AG09309 (cell line): Measurements from ENCODE around the gene CSHL1.
"Not testable (repeated sequence)": the region's sequence is repeated elsewhere in the genome, so short reads cannot be mapped to it uniquely, and the experiment has no call there.

Experiments
- DNase-seq: peaks from one replicate; pipeline ENCODE4 v3.0.0-alpha.2; 2010; ENCODE audit warnings: low read depth
- H3K4me3 ChIP-seq: 2 replicates; pipeline ENCODE4 v1.5.1; 2011; ENCODE audit warnings: mild to moderate bottlenecking, low read depth, low read length, moderate library complexity; ENCODE audit not compliant: control insufficient read depth
- CTCF ChIP-seq: IDR thresholded peaks from 2 replicates; pipeline ENCODE4 v1.5.1; 2011; ENCODE audit warnings: mild to moderate bottlenecking, low read depth, low read length, inconsistent platforms; ENCODE audit not compliant: insufficient read depth, control insufficient read depth; ENCODE audit errors: missing control alignments

Gene CSHL1

GRCh38 chr17:63907161-63907778, 3.8 kb downstream of the CSHL1 start:
- TF ChIP-seq CTCF, result peak; percentile 11
- DNase-seq, H3K4me3 ChIP-seq: not testable (repeated sequence)

GRCh38 chr17:63904796-63905195, 6.3 kb downstream of the CSHL1 start:
- H3K4me3 ChIP-seq, DNase-seq: not testable (repeated sequence)

DNA sequence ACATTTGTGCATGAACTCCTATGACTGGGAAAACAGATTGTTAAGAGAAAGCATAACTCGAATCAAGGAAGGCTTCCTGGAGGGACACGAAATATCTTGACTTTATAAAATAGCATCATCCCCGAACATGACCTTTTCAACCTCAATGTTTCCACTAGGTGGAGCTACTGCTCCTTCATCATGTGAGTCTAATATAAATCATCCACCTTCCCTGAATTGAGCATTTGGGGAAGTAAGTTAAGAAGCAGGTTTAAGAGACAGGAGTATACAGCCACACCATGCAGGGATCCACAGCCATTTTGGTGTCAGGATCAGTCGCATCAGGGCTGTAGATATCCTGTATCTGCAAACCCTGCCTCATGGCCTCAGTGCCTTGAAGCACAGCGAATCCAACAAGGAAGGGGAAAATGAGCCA, 7.3 kb downstream of the CSHL1 start:
- H3K4me3 ChIP-seq, DNase-seq: not testable (repeated sequence)
- peak; percentile 24 for TF ChIP-seq CTCF

DNA sequence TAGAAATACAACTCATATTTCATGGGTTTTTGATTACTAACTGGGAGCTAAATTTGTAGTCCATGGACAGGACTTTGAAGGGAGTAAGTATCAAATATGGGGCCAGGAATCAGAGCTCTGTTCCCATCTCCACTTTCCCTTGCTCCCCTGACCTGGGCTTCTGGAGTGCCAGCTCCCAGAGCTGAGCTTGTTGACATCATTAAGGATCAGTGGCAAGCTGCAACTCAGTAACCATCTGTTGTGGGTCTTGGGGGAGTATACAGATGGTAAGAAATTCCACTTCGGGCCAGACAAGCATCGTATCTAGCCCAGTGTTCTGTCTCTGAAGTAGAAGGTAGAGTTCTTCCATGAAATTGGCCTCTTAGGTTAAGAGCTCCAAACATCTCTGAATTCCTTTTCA, 9.1 kb downstream of the CSHL1 start:
- not testable (repeated sequence) for H3K4me3 ChIP-seq, DNase-seq

DNA sequence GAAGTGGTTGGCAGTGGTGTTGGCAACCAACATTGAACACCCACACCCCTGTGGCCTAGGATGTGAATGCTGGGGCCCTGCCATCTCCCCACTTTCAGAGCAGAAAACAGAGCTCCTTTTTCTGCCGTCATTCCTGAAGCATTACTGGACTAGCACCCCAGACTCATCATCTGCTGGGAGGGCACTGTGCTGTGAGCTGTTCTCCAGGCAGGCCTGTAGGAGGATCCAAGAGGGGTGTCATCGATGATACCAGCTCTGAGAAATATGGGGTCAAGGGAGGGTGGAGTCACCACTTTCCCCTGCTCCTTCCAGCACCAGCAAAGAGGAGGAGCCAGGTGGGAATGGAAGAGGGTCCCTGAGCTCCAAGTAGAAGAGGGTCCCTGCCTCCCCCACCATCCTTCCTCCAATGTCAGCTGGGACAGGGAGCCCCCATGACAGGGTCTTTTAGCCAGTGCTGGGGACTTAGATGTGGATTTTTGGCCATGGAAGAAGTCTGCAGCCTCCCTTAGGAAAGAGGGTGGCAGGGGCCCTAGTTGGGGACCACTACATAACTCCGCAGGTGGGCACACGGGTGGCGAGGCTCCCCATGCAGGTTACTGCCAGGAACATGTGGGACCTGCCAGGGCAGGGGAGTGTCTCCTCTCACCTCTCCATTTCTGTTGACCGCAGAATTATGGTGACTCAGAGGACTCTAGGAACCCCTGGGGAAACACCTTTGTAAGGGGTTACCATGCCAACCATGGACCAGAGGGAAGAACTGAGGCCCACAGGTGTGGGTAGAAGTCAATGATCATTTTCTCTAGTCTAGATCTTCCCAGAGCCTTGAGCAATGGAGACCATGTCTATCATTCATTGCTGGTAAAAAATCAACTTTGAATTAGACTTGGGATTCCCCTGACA, 11.9 kb downstream of the CSHL1 start:
- H3K4me3 ChIP-seq, DNase-seq: not testable (repeated sequence)
- peak; percentile 3 for TF ChIP-seq CTCF

- not testable (repeated sequence) for DNase-seq, H3K4me3 ChIP-seq
These were observed 14.3 kb downstream of the CSHL1 start, which contains the start of gene CSH1 for GRCh38 chr17:63896524-63897354. Gene CSH1 (minus strand): TSS chr17:63896574. CDS start chr17:63896511, 63 bp downstream.

DNA sequence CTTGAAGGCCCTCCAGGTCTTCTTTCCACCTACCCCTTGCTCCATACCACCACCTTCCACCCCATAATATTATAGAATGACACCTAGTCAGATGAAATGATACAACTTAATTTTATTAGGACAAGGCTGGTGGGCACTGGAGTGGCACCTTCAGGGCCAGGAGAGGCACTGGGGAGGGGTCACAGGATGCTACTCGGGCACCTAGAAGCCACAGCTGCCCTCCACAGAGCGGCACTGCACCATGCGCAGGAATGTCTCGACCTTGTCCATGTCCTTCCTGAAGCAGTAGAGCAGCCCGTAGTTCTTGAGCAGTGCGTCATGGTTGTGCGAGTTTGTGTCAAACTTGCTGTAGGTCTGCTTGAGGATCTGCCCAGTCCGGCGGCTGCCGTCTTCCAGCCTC, 16.2 kb downstream of the CSHL1 start:
- DNase-seq, H3K4me3 ChIP-seq: not testable (repeated sequence)

DNA sequence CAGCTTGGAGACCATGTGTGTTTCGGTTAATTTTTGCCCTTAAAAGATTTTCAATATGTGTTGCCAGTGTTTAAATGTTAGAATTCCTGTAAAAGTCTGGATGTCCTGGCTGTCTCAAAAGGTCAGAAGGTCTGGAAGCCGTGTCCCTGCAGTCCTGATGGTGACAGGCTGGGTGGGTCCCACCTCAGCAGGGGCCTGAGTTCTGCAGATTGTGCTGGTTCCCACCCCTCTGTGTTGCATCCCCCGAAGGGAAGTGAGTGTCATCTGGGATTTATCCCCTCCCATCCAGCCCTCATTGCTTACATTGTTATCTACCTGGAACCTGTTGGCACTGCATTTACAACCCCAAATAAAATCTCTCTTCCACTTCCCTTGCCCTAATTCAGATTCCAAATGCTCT, 17.0 kb downstream of the CSHL1 start:
- DNase-seq, H3K4me3 ChIP-seq: not testable (repeated sequence)
